GM19193 (cell line): ENCODE results near the gene SUPT3H.

Experiments
- POLR2A ChIP-seq: IDR thresholded peaks from 4 replicates; pipeline ENCODE4 v1.6.1; 2011; ENCODE audit not compliant: insufficient read depth, insufficient read length; ENCODE audit errors: extremely low read depth

SUPT3H gene

DNA sequence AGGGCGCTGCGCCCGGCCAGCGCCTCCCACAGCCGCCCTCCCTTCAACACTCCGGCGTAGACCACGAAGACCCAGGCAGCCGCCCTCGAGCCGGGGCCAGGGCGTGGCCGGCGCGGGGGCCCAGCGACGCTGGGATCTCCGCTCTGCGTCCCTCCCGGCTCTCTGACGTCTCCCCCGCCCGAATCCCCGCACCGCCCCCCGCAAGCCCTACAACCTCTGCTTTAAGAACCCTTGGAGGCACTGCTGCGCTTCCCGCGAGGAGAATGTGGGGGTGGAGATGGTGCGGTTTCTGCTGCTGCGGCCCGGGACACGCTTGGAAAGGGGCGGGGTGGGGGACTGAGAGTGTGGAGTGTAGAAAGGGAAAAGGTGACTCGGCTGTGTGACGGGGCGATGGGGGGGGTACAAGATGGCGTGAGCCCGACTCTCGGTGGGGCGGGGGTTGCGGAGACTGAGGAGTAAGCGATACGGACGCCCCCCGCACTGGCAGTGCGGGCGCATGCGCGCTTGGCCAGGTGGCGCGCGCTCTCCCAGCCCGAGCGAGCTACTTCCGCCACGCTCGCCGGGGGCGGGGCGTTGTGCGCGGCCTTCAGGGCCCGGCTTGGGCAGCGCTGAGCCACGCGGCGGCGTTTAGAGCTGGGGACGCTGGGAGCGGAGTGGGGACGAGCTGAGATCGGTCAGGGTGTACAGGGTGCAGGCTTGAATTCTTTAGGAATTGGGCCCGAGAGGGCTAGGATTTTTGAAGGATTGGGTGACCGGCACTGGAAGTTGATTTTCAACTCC is at the start of gene SUPT3H:
Gene SUPT3H (minus strand): TSS at position 381 of the 780 bp plus-strand sequence.
- peak; percentile 64 for TF ChIP-seq POLR2A

- no peak for TF ChIP-seq POLR2A
Observed at GRCh38 chr6:45426251-45426650, 48.5 kb upstream of the SUPT3H start.

DNA sequence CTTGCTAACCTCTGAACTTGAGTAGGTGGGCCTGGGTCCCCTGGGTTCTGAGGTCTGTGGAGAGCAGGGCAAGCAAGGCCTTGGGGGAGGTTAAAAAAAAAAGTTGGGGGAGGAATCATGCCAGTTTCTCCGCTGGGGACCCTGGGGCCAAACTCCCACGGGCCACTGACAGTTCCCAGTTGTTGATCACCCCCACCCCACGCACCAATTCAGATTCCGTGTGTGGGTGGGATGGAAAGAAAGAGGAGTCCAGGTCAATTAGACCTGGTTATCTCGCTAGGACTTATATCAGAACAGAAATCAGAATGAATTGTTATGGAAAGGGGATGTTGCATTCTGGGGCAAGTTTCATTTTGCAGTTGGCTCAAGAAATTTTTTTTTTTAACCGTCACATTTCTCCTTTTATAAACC is 46.7 kb upstream of the SUPT3H start:
- no peak for TF ChIP-seq POLR2A

GRCh38 chr6:45423824-45424450 is 46.2 kb upstream of the SUPT3H start:
- TF ChIP-seq POLR2A: no peak

DNA sequence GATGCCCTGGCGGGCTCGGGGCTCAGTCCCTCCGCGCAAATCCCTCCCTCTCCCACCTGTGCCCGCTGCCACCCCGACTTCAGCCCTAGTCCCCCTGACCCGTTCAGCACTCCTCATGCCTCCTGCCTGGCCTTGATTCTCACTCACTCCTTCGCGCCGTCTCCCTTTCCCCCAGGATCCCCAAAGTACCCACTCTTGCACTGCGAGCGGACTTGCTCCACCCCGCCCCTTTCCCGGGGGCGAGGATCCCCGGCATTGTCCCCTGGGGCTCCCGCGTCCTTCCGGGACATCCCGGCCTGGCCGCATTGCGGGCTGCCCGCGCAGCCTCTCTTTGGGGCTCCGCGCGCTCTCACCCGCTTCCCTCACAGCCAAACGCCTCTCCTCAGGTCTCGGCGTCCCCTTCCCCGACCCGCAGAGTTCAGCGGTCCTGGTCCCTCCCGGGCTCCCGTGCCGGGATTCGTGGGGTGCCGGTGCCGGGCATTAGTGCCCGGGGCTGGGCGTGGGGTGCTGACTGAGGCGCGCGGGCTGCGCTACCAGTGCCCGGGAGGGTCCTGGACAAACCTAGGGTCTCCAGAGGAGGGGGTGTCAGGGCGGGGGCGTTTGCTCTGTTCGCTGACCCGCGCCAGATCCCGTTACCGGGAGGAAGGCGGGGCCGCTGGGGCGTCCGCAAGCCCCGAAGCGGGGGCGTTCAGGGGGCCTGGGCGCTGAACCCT is 45.5 kb upstream of the SUPT3H start:
- TF ChIP-seq POLR2A: no peak

- TF ChIP-seq POLR2A: no peak
Observed at GRCh38 chr6:45422503-45423110, 44.9 kb upstream of the SUPT3H start.

- TF ChIP-seq POLR2A: no peak
Observed at GRCh38 chr6:45421709-45422502, 44.2 kb upstream of the SUPT3H start.

DNA sequence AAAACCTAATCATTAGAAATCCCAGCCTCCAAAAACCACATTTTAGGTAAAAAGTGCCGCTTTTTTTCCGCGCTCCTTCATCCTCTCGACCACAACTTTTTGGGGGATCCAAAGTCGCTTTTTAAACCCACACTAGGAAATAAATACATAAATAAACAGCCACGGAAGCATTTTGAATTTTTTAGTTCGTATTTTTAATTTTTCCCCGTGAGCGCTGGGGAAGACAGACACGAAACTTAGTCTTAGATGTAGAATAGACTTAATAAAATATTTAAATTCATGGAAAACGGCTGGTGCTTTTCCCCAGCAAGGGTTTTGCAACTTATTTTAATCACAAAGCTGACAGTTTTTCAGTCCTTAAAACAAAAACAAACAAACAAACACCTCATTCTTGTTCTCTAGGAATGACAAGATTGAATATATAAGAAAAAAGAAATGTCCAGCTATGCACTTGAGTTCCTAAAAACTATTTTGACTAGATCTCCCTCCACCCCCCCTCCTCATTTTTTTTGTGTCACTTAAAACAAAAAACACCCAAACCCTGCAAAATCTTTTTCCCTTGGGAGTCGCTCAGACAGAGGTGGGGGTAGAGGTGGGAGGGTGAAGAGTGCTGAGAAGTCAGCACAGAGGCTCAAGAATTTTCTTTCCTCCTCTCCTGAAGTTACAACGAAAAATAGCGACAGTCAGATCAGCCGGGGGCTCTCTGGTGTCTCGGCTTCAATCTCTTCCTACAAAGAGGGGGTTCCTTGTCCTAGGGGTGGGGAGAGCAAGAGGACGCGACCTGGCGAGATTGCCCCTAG is 43.4 kb upstream of the SUPT3H start:
- no peak for TF ChIP-seq POLR2A

- TF ChIP-seq POLR2A: no peak
Observed at GRCh38 chr6:45420083-45420908, 42.6 kb upstream of the SUPT3H start.

- no peak for TF ChIP-seq POLR2A
Observed at GRCh38 chr6:45419571-45420082, 41.9 kb upstream of the SUPT3H start.

GRCh38 chr6:45417436-45417835 is 39.7 kb upstream of the SUPT3H start:
- no peak for TF ChIP-seq POLR2A

- TF ChIP-seq POLR2A: no peak
Observed at GRCh38 chr6:45416700-45417099, 39.0 kb upstream of the SUPT3H start.
